IMR-90 (cell line): ENCODE measurements around the gene NMUR1. TPM values are rescaled to one million over a fixed set of nuclear protein-coding genes. Genes with fewer than 3 reads are reported as not detected.

Experiments
- ATAC-seq: fragments of 200-7000 bp; cut with Tn5 transposase; 2 replicates; pipeline ENCODE4 v1.9.1; 2020; ENCODE audit warnings: low read depth, mild to moderate bottlenecking, moderate library complexity
- BruUV-seq: library from RNA; stranded (reverse); fragments of 400-500 nt; replicated peaks from 2 replicates; lab custom pipeline; 2021; lab: Mats Ljungman, UMichigan
- CTCF ChIA-PET: fragments of 300-600 bp; formaldehyde crosslinking; extraction: SDS; loops from one replicate; lab custom pipeline; 2021; ENCODE audit warnings: antibody characterized with exemption; lab: Yijun Ruan, JAX
- POLR2A ChIA-PET: fragments of 300-600 bp; sonication (Branson Sonifier 250); formaldehyde crosslinking; loops from one replicate; lab custom pipeline; 2022; ENCODE audit warnings: antibody characterized with exemption; ENCODE audit not compliant: unreplicated experiment; lab: Charles Lee
- DNase-seq: peaks from one replicate; pipeline ENCODE4 v3.0.0; 2013
- H2AFZ ChIP-seq: replicated peaks from 2 replicates; pipeline ENCODE3; 2013; ENCODE audit warnings: low read length, mild to moderate bottlenecking; ENCODE audit not compliant: poor library complexity
- H2AK5ac ChIP-seq: 2 replicates; pipeline ENCODE4 v1.6.1; 2013; ENCODE audit warnings: low read depth, low read length, inconsistent platforms
- H2AK9ac ChIP-seq: replicated peaks from 2 replicates; pipeline ENCODE3; 2013; ENCODE audit warnings: mild to moderate bottlenecking, low read depth, low read length, moderate library complexity; ENCODE audit not compliant: poor library complexity
- H2BK120ac ChIP-seq: 2 replicates; pipeline ENCODE4 v1.6.1; 2013; ENCODE audit warnings: low read depth, low read length, inconsistent platforms
- H2BK15ac ChIP-seq: 3 replicates; pipeline ENCODE4 v1.6.1; 2013; ENCODE audit warnings: low read depth, low read length, inconsistent platforms
- H2BK20ac ChIP-seq: 2 replicates; pipeline ENCODE4 v1.6.1; 2013; ENCODE audit warnings: low read depth, mild to moderate bottlenecking, inconsistent platforms, low read length, moderate library complexity
- H2BK5ac ChIP-seq: 2 replicates; pipeline ENCODE4 v1.6.1; 2013; ENCODE audit warnings: mild to moderate bottlenecking, low read depth, low read length, inconsistent platforms; ENCODE audit not compliant: poor library complexity, severe bottlenecking
- H3K14ac ChIP-seq: replicated peaks from 2 replicates; pipeline ENCODE4 v1.6.1; 2013; ENCODE audit warnings: low read depth, low read length, inconsistent platforms
- H3K18ac ChIP-seq: 2 replicates; pipeline ENCODE4 v1.6.1; 2013; ENCODE audit warnings: low read depth, low read length, control low read depth
- H3K23ac ChIP-seq: 2 replicates; pipeline ENCODE4 v1.6.1; 2013; ENCODE audit warnings: low read depth, low read length, inconsistent platforms
- H3K27ac ChIP-seq: 2 replicates; pipeline ENCODE4 v1.5.1; 2013; ENCODE audit warnings: mild to moderate bottlenecking, control low read depth, low read length; ENCODE audit not compliant: insufficient read depth
- H3K27me3 ChIP-seq: 2 replicates; pipeline ENCODE4 v1.6.1; 2013; ENCODE audit warnings: low read length; ENCODE audit not compliant: control insufficient read depth, insufficient read depth
- H3K36me3 ChIP-seq: 2 replicates; pipeline ENCODE4 v1.6.1; 2013; ENCODE audit warnings: low read length, mixed read lengths; ENCODE audit not compliant: control insufficient read depth, insufficient read depth
- H3K4ac ChIP-seq: 2 replicates; pipeline ENCODE4 v1.6.1; 2013; ENCODE audit warnings: low read depth, low read length, inconsistent platforms
- H3K4me1 ChIP-seq: 2 replicates; pipeline ENCODE4 v1.6.1; 2013; ENCODE audit warnings: low read length, mixed read lengths; ENCODE audit not compliant: control insufficient read depth, insufficient read depth
- H3K4me2 ChIP-seq: 2 replicates; pipeline ENCODE4 v1.6.1; 2013; ENCODE audit warnings: low read depth, mild to moderate bottlenecking, control low read depth, low read length, moderate library complexity
- H3K4me3 ChIP-seq: 2 replicates; pipeline ENCODE4 v1.5.1; 2013; ENCODE audit warnings: low read depth, mild to moderate bottlenecking, control low read depth, low read length, moderate library complexity; ENCODE audit not compliant: insufficient read depth
- H3K56ac ChIP-seq: 2 replicates; pipeline ENCODE4 v1.6.1; 2013; ENCODE audit warnings: low read length, inconsistent platforms; ENCODE audit not compliant: insufficient read depth; ENCODE audit errors: extremely low read depth
- H3K79me1 ChIP-seq, 2 experiments: 2 replicates each; pipeline ENCODE4 v1.6.1; 2013; ENCODE audit warnings: low read length in 2 of 2, inconsistent platforms in 1 of 2, low read depth in 1 of 2
- H3K9ac ChIP-seq: 2 replicates; pipeline ENCODE4 v1.6.1; 2013; ENCODE audit warnings: low read depth, low read length, control low read depth
- H3K9me1 ChIP-seq: 2 replicates; pipeline ENCODE4 v1.6.1; 2013; ENCODE audit warnings: low read length, inconsistent platforms; ENCODE audit not compliant: insufficient read depth
- H3K9me3 ChIP-seq: 2 replicates; pipeline ENCODE4 v1.6.1; 2013; ENCODE audit warnings: low read length; ENCODE audit not compliant: control insufficient read depth, insufficient read depth
- H4K20me1 ChIP-seq: 2 replicates; pipeline ENCODE4 v1.6.1; 2013; ENCODE audit warnings: low read length, inconsistent platforms; ENCODE audit not compliant: insufficient read depth
- H4K5ac ChIP-seq: 2 replicates; pipeline ENCODE4 v1.6.1; 2013; ENCODE audit warnings: mild to moderate bottlenecking, low read depth, low read length, control low read depth
- H4K8ac ChIP-seq, 2 experiments: 2 replicates each; pipeline ENCODE4 v1.6.1; 2013; ENCODE audit warnings: low read depth in 2 of 2, low read length in 2 of 2, control low read depth in 1 of 2, inconsistent platforms in 1 of 2
- H4K91ac ChIP-seq: 2 replicates; pipeline ENCODE4 v1.6.1; 2013; ENCODE audit warnings: low read depth, low read length, inconsistent platforms; ENCODE audit not compliant: insufficient read depth
- BHLHE40 ChIP-seq: fragments of 150-350 bp; IDR thresholded peaks from 2 replicates; pipeline ENCODE4 v1.6.1; 2016; ENCODE audit warnings: mild to moderate bottlenecking, low read depth, low read length
- CHD1 ChIP-seq: IDR thresholded peaks from 2 replicates; pipeline ENCODE4 v1.6.1; 2012; ENCODE audit warnings: low read depth, low read length, improper control_type of control experiment
- FOS ChIP-seq: fragments of 150-350 bp; IDR thresholded peaks from 2 replicates; pipeline ENCODE4 v1.6.1; 2016; ENCODE audit warnings: low read depth, low read length
- MAFK ChIP-seq: IDR thresholded peaks from 2 replicates; pipeline ENCODE4 v1.6.1; 2012; ENCODE audit warnings: low read depth, low read length, improper control_type of control experiment
- SMC3 ChIP-seq: fragments of 150-350 bp; IDR thresholded peaks from 2 replicates; pipeline ENCODE4 v1.6.1; 2016; ENCODE audit warnings: low read depth, mild to moderate bottlenecking, antibody characterized with exemption, low read length, moderate library complexity
- WGBS, 2 experiments: methylation state at CpG; one replicate each; pipeline versions ENCODE4 v1.1.5 to v1.1.7; 2013; ENCODE audit warnings: missing lambda C conversion rate in 2 of 2; ENCODE audit not compliant: insufficient read length in 1 of 2; ENCODE audit errors: extremely low coverage in 2 of 2; 5-methylcytosine and 5-hydroxymethylcytosine counted together
- dilution Hi-C: fragments of 300-500 bp; cut with HindIII; formaldehyde crosslinking; loops from one replicate; pipeline ENCODE4 v1.14.3; 2018; ENCODE audit warnings: low sequenced_read_pairs; ENCODE audit not compliant: unreplicated experiment
- in situ Hi-C: fragments of 300-500 bp; cut with MboI; formaldehyde crosslinking; loops from 3 replicates; pipeline ENCODE4 v1.14.3; 2019; ENCODE audit warnings: low sequenced_read_pairs, inconsistent platforms, mixed read lengths
- intact Hi-C: fragments of 100-400 bp; cut with micrococcal nuclease; formaldehyde crosslinking; loops from 2 replicates; pipeline ENCODE4 v1.10.0; 2022
- polyA plus RNA-seq, 3 experiments: library from polyadenylated mRNA; depleted of rRNA; stranded (reverse); fragments of >200 nt; gene quantifications; 2 replicates each; pipeline ENCODE4 v1.2.3, GENCODE V29; 2012; ENCODE audit warnings: low replicate concordance in 1 of 3
- total RNA-seq: library from RNA; depleted of rRNA; stranded (reverse); fragments of >200 nt; gene quantifications from 2 replicates; pipeline ENCODE4 v1.2.3, GENCODE V29; 2012

NMUR1 gene
- total and polyA plus RNA-seq, 2 of the 4 experiments (the other 2 are of a cell fraction) = not detected

GRCh38 chr2:231549446-231550239 lies 19.4 kb upstream of the NMUR1 start:
- H3K27me3 ChIP-seq = peaks cover 4% of the 10 kb centered on the region; the same call in 1 of the 2 replicates

More at GRCh38 chr2:231549446-231550239, 19.4 kb upstream of the NMUR1 start:
- H2AK5ac ChIP-seq = no peak overlapping the region
- no peak overlapping the region for H3K14ac ChIP-seq
- intact Hi-C loops = no loop called here
- H3K4ac ChIP-seq = no peak overlapping the region
- no peak overlapping the region for H3K56ac ChIP-seq
- H4K91ac ChIP-seq = no peak overlapping the region
- no TSS peak for BruUV-seq
- H3K23ac ChIP-seq = no peak overlapping the region
- WGBS, 2 experiments = 53% methylated on average over 3 of the region's 13 CpGs; no CpG with 5 or more reads in 1 of the 2 experiments
- peaks cover 8% of the 10 kb centered on the region; the same call in 1 of the 2 replicates for H3K4me1 ChIP-seq
- CTCF ChIA-PET = interaction anchor here (0.6 kb wide), 1 partner anchor 8 kb away, joined by 3 read pairs; no protein-coding TSS in a partner anchor
- H2BK15ac ChIP-seq = no peak overlapping the region
- H3K27ac ChIP-seq = no peak overlapping the region
- H3K9ac ChIP-seq = no peak overlapping the region
- POLR2A ChIA-PET = no interaction called here
- peaks cover 5% of the 10 kb centered on the region; the same call in 1 of the 2 replicates for H3K9me3 ChIP-seq
- dilution Hi-C loops = no loop called here
- H3K4me2 ChIP-seq = no peak overlapping the region
- no peak overlapping the region for H2AK9ac ChIP-seq
- no peak overlapping the region for H3K4me3 ChIP-seq
- H4K5ac ChIP-seq = no peak overlapping the region
- peaks cover 5% of the 10 kb centered on the region for H3K9me1 ChIP-seq
- no peak overlapping the region for H2AFZ ChIP-seq
- no peaks in the 10 kb centered on the region for H3K79me1 ChIP-seq
- TF ChIP-seq BHLHE40 = no peak
- no peak for TF ChIP-seq SMC3
- TF ChIP-seq CHD1 = no peak
- no peak for TF ChIP-seq MAFK
- TF ChIP-seq FOS = no peak
- no peak overlapping the region for H2BK120ac ChIP-seq
- H3K18ac ChIP-seq = no peak overlapping the region
- in situ Hi-C loops = no loop called here
- ATAC-seq (no peak), DNase-seq (no peak)
- no peak overlapping the region for H2BK20ac ChIP-seq
- H3K36me3 ChIP-seq = no peaks in the 10 kb centered on the region
- H2BK5ac ChIP-seq = no peak overlapping the region
- H4K20me1 ChIP-seq = no peaks in the 10 kb centered on the region
- H4K8ac ChIP-seq = no peak overlapping the region
